G401 (cell line): Measurements from ENCODE around the gene ATAD3B. TPM values are rescaled to one million over a fixed set of nuclear protein-coding genes. Genes with fewer than 3 reads are reported as not detected.
"Not testable (repeated sequence)": the region's sequence is repeated elsewhere in the genome, so short reads cannot be mapped to it uniquely, and the experiment has no call there.

ENCODE experiments used
- DNase-seq: peaks from one replicate; pipeline ENCODE4 v3.0.0-alpha.2; 2015; ENCODE audit warnings: low spot score
- in situ Hi-C: cut with HindIII; loops from 2 replicates; pipeline ENCODE4 v1.10.0; 2016; ENCODE audit warnings: low sequenced_read_pairs, mixed read lengths
- total RNA-seq: library from RNA; depleted of rRNA; stranded (reverse); fragments of >200 nt; shearing (Covaris generic); gene quantifications from 2 replicates; pipeline ENCODE4 v1.2.3, GENCODE V29; 2014; rRNA removed

ATAD3B gene
- total RNA-seq, result 73.1 and 102 TPM in 2 replicates

GRCh38 chr1:1471389-1472052 is at the start of gene ATAD3B:
Gene ATAD3B (plus strand): TSS chr1:1471765. CDS start chr1:1471885, 120 bp downstream.
- in situ Hi-C loops, result no loop called here
- peak; percentile 93 for DNase-seq

GRCh38 chr1:1421907-1422464 is 49.6 kb upstream of the ATAD3B start:
- in situ Hi-C loops, result no loop called here
- DNase-seq, result no peak

- in situ Hi-C loops, result no loop called here
Measured at GRCh38 chr1:1422465-1423244, 48.9 kb upstream of the ATAD3B start.

GRCh38 chr1:1423245-1423597 is 48.3 kb upstream of the ATAD3B start:
- no peak for DNase-seq
- in situ Hi-C loops, result no loop called here

More at GRCh38 chr1:1422465-1423244, 48.9 kb upstream of the ATAD3B start:
- DNase-seq, result no peak

GRCh38 chr1:1424707-1425106 is 46.9 kb upstream of the ATAD3B start:
- no peak for DNase-seq
- in situ Hi-C loops, result no loop called here

- in situ Hi-C loops, result no loop called here
- DNase-seq, result no peak
Measured at GRCh38 chr1:1425426-1425752, 46.2 kb upstream of the ATAD3B start.

- no peak for DNase-seq
- in situ Hi-C loops, result no loop called here
Measured at GRCh38 chr1:1425753-1426495, 45.6 kb upstream of the ATAD3B start.

GRCh38 chr1:1426496-1427105 is 45.0 kb upstream of the ATAD3B start:
- in situ Hi-C loops, result no loop called here
- DNase-seq, result no peak

GRCh38 chr1:1427106-1427819 is 44.3 kb upstream of the ATAD3B start:
- in situ Hi-C loops, result no loop called here
- no peak for DNase-seq

GRCh38 chr1:1427820-1428148 is 43.8 kb upstream of the ATAD3B start:
- no peak for DNase-seq

GRCh38 chr1:1428174-1428573 is 43.4 kb upstream of the ATAD3B start:
- in situ Hi-C loops, result no loop called here
- DNase-seq, result no peak

More at GRCh38 chr1:1427820-1428148, 43.8 kb upstream of the ATAD3B start:
- in situ Hi-C loops, result no loop called here

- in situ Hi-C loops, DNase-seq: not testable (repeated sequence)
Measured at GRCh38 chr1:1428967-1429366, 42.6 kb upstream of the ATAD3B start.

GRCh38 chr1:1429671-1430073 is 41.9 kb upstream of the ATAD3B start:
- in situ Hi-C loops, result loop anchor here (10.0 kb wide), 1 partner anchor 55 kb away; the partner anchor contains the start of gene AURKAIP1
- DNase-seq, result no peak

GRCh38 chr1:1430114-1430982 is 41.2 kb upstream of the ATAD3B start:
- in situ Hi-C loops, result loop anchor here (10.0 kb wide), 1 partner anchor 56 kb away; the partner anchor contains the start of gene AURKAIP1
- peak; percentile 36 for DNase-seq

GRCh38 chr1:1430992-1431844 is 40.3 kb upstream of the ATAD3B start:
- in situ Hi-C loops, result loop anchor here (10.0 kb wide), 1 partner anchor 56 kb away; the partner anchor contains the start of gene AURKAIP1

GRCh38 chr1:1431845-1432273 is 39.7 kb upstream of the ATAD3B start:
- DNase-seq, result no peak
- in situ Hi-C loops, result loop anchor here (10.0 kb wide), 1 partner anchor 57 kb away; the partner anchor contains the start of gene AURKAIP1

More at GRCh38 chr1:1430992-1431844, 40.3 kb upstream of the ATAD3B start:
- no peak for DNase-seq
